Endothelial cell of umbilical vein (primary cell): Measurements from ENCODE around the gene OTULIN. TPM values are rescaled to one million over a fixed set of nuclear protein-coding genes. Genes with fewer than 3 reads are reported as not detected.

Experiments
- BruUV-seq: library from RNA; stranded (reverse); fragments of 400-500 nt; replicated peaks from 2 replicates; lab custom pipeline; 2021; lab: Mats Ljungman, UMichigan
- CTCF ChIA-PET: fragments of 300-600, 350-600 bp; sonication (Branson Sonifier 250); formaldehyde crosslinking; loops from one replicate; lab custom pipeline; 2021; ENCODE audit warnings: antibody characterized with exemption, inconsistent platforms; lab: Charles Lee
- POLR2A ChIA-PET: fragments of 300-600, 350-600 bp; sonication (Branson Sonifier 250); formaldehyde crosslinking; loops from one replicate; lab custom pipeline; 2021; ENCODE audit warnings: antibody characterized with exemption, inconsistent platforms; lab: Charles Lee
- DNase-seq: peaks from one replicate; pipeline ENCODE4 v3.0.0-alpha.2; 2011; ENCODE audit warnings: low read depth, low spot score
- FAIRE-seq: peaks from 2 replicates; lab custom pipeline; 2011; peaks lifted over from hg19 to GRCh38; lab: Jason Lieb, UNC
- H2AFZ ChIP-seq: 2 replicates; pipeline ENCODE4 v1.6.0; 2012; ENCODE audit warnings: low read depth, low read length, control low read depth, inconsistent platforms
- H3K27ac ChIP-seq: 2 replicates; pipeline ENCODE4 v1.5.1; 2011; ENCODE audit warnings: low read depth, mild to moderate bottlenecking, control low read depth, low read length, moderate library complexity; ENCODE audit not compliant: insufficient read depth
- H3K27me3 ChIP-seq, 2 experiments: 2 replicates each; pipeline versions ENCODE4 v1.6.0 to v1.6.1; 2011; ENCODE audit warnings: low read length in 2 of 2, mixed read lengths in 1 of 2; ENCODE audit not compliant: control insufficient read depth in 2 of 2, insufficient read depth in 2 of 2
- H3K36me3 ChIP-seq, 2 experiments: 2 replicates in 1 of 2; 3 replicates in 1 of 2; pipeline ENCODE4 v1.5.1; 2011; ENCODE audit warnings: low read length in 2 of 2, mild to moderate bottlenecking in 1 of 2, moderate library complexity in 1 of 2; ENCODE audit not compliant: control insufficient read depth in 2 of 2, insufficient read depth in 2 of 2; ENCODE audit errors: extremely low read depth in 1 of 2
- H3K4me1 ChIP-seq: 3 replicates; pipeline ENCODE4 v1.5.1; 2011; ENCODE audit warnings: mild to moderate bottlenecking, low read length; ENCODE audit not compliant: control insufficient read depth, insufficient read depth; ENCODE audit errors: extremely low read depth
- H3K4me2 ChIP-seq: 2 replicates; pipeline ENCODE4 v1.6.1; 2011; ENCODE audit warnings: low read length, control low read depth, mixed read lengths; ENCODE audit not compliant: insufficient read depth
- H3K4me3 ChIP-seq, 3 experiments: fragments of 200-600 bp in 1 of 3; sonication (generic), shearing (Covaris generic) in 1 of 3; replicated peaks in 1 of 3; 2 replicates each; pipeline ENCODE4 v1.5.1; 2011 to 2016; ENCODE audit warnings: control low read depth in 3 of 3, low read length in 3 of 3, mild to moderate bottlenecking in 2 of 3, inconsistent platforms in 1 of 3, low read depth in 1 of 3, moderate library complexity in 1 of 3; ENCODE audit not compliant: insufficient read depth in 1 of 3
- H3K79me2 ChIP-seq: 2 replicates; pipeline ENCODE4 v1.6.0; 2012; ENCODE audit warnings: low read length, inconsistent platforms; ENCODE audit not compliant: control insufficient read depth, insufficient read depth
- H3K9ac ChIP-seq: replicated peaks from 2 replicates; pipeline ENCODE3; 2011; ENCODE audit warnings: low read length, control low read depth; ENCODE audit not compliant: insufficient read depth; ENCODE audit errors: extremely low read depth
- H3K9me1 ChIP-seq: replicated peaks from 3 replicates; pipeline ENCODE4 v1.6.0; 2011; ENCODE audit warnings: mild to moderate bottlenecking, low read length; ENCODE audit not compliant: control insufficient read depth, insufficient read depth; ENCODE audit errors: extremely low read depth
- H3K9me3 ChIP-seq: replicated peaks from 2 replicates; pipeline ENCODE4 v1.5.1; 2012; ENCODE audit warnings: low read length, inconsistent platforms; ENCODE audit not compliant: control insufficient read depth, insufficient read depth
- H4K20me1 ChIP-seq: replicated peaks from 2 replicates; pipeline ENCODE3; 2011; ENCODE audit warnings: mild to moderate bottlenecking, low read length; ENCODE audit not compliant: control insufficient read depth, insufficient read depth; ENCODE audit errors: extremely low read depth
- CTCF ChIP-seq, 2 donors: IDR thresholded peaks; 1 replicate in 1 of 2; 2 replicates in 1 of 2; pipeline ENCODE4 v1.5.1; 2011; ENCODE audit warnings: low read length in 2 of 2, mild to moderate bottlenecking in 2 of 2, moderate library complexity in 2 of 2, control low read depth in 1 of 2, inconsistent platforms in 1 of 2, low read depth in 1 of 2; ENCODE audit not compliant: insufficient read depth in 1 of 2; ENCODE audit errors: extremely low read depth in 1 of 2
- EZH2 ChIP-seq: IDR thresholded peaks from 2 replicates; pipeline ENCODE4 v1.6.1; 2012; ENCODE audit warnings: borderline replicate concordance, low read depth, mild to moderate bottlenecking, moderate library complexity, low read length, inconsistent platforms; ENCODE audit not compliant: severe bottlenecking
- FOS ChIP-seq: IDR thresholded peaks from 2 replicates; pipeline ENCODE4 v1.6.1; 2011; ENCODE audit warnings: mild to moderate bottlenecking, low read length, moderate library complexity, borderline replicate concordance; ENCODE audit not compliant: insufficient read depth
- GATA2 ChIP-seq: IDR thresholded peaks from 2 replicates; pipeline ENCODE4 v1.7.0; 2011; ENCODE audit warnings: low read depth, mild to moderate bottlenecking, moderate library complexity, mixed read lengths, low read length; ENCODE audit not compliant: insufficient read length, insufficient read depth
- JUN ChIP-seq: IDR thresholded peaks from 2 replicates; pipeline ENCODE4 v1.6.1; 2011; ENCODE audit warnings: borderline replicate concordance, low read depth; ENCODE audit not compliant: insufficient read length, insufficient read depth
- POLR2A ChIP-seq: IDR thresholded peaks from 2 replicates; pipeline ENCODE4 v1.6.1; 2012; ENCODE audit warnings: low read depth, mild to moderate bottlenecking, control low read depth, low read length
- dilution Hi-C: fragments of 300-500 bp; cut with MboI; formaldehyde crosslinking; loops from one replicate; pipeline ENCODE4 v1.15.0; 2019; ENCODE audit warnings: low sequenced_read_pairs; ENCODE audit not compliant: extremely low pct_ligation_motif_present
- intact Hi-C: fragments of 100-400 bp; cut with micrococcal nuclease; formaldehyde crosslinking; loops from one replicate; pipeline ENCODE4 v1.10.0; 2022
- polyA plus RNA-seq, 4 experiments: library from polyadenylated mRNA; depleted of rRNA in 3 of 4; stranded (reverse) in 3 of 4; unstranded in 1 of 4; fragments of >200 nt; gene quantifications; 2 replicates each; pipeline versions ENCODE4 v1.2.1 to v1.2.3, GENCODE V29; 2011 to 2012; ENCODE audit warnings: missing spikeins in 1 of 4
- total RNA-seq: library from RNA; stranded (reverse); gene quantifications from 2 replicates; pipeline ENCODE4 v1.2.3, GENCODE V29; 2021

The OTULIN gene
- total and polyA plus RNA-seq, 2 donors (not counting 3 experiments of a cell fraction or from before 2014, with no cell fraction given): 7.8 to 30.2 TPM

- Histone ChIP-seq H3K36me3 (peaks cover 7 to 13% of the 10 kb centered on the region in 2 experiments), H3K27me3 (no peaks in the 10 kb centered on the region), H3K79me2 (no peaks in the 10 kb centered on the region), H3K9me1 (no peaks in the 10 kb centered on the region), H3K27ac (no peak overlapping the region), H3K4me1 (peaks cover 13% of the 10 kb centered on the region), H3K9me3 (no peaks in the 10 kb centered on the region), H3K4me2 (peak overlapping the region; percentile 33), H3K9ac (no peak overlapping the region), H4K20me1 (no peaks in the 10 kb centered on the region), H2AFZ (no peak overlapping the region), H3K4me3 (no peak overlapping the region)
- peak; percentile 64 for TF ChIP-seq JUN
- peak; percentile 81 for TF ChIP-seq GATA2
- no peak for TF ChIP-seq EZH2
- no peak for TF ChIP-seq POLR2A
- no peak for TF ChIP-seq CTCF (IDR thresholded peaks at IDR 0.05; ENCODE audit: extremely low read depth in 1 of 2, insufficient read depth in 1 of 2, low read depth in 1 of 2, low read length in 2 of 2)
- TF ChIP-seq FOS: peak; percentile 65
- FAIRE-seq (peak; percentile 87), DNase-seq (peak; percentile 66)
- dilution Hi-C loops (no loop called here), intact Hi-C loops (no loop called here)
- BruUV-seq: no TSS peak
- CTCF ChIA-PET: interaction anchor here (1.0 to 3.9 kb wide), 4 partner anchors 22 to 308 kb away, joined by 3 to 23 read pairs (median 6); no protein-coding TSS in a partner anchor
- POLR2A ChIA-PET: no interaction called here
Observed at GRCh38 chr5:14706615-14707021, 42.1 kb downstream of the OTULIN start.
